HEK293 (cell line): ENCODE data around the gene DMD.

Source experiments
- CTCF ChIP-seq: fragments of 450-650 bp; formaldehyde crosslinking; IDR thresholded peaks from 2 replicates; pipeline ENCODE4 v1.5.1; 2016; ENCODE audit warnings: missing biosample characterization, missing genetic modification characterization
- MYNN ChIP-seq: fragments of 450-650 bp; formaldehyde crosslinking; IDR thresholded peaks from 2 replicates; pipeline ENCODE4 v1.5.1; 2016; ENCODE audit warnings: missing biosample characterization, missing genetic modification characterization, borderline replicate concordance
- YY1 ChIP-seq: fragments of 450-650 bp; formaldehyde crosslinking; IDR thresholded peaks from 2 replicates; pipeline ENCODE4 v1.5.1; 2018; ENCODE audit warnings: missing biosample characterization, missing genetic modification characterization
- ZNF184 ChIP-seq: fragments of 450-650 bp; IDR thresholded peaks from 2 replicates; pipeline ENCODE4 v1.5.1; 2018; ENCODE audit warnings: missing biosample characterization, mild to moderate bottlenecking, missing genetic modification characterization
- ZNF549 ChIP-seq: fragments of 450-650 bp; IDR thresholded peaks from 2 replicates; pipeline ENCODE4 v1.5.1; 2018; ENCODE audit warnings: missing biosample characterization, missing genetic modification characterization, mild to moderate bottlenecking, inconsistent platforms, moderate library complexity
- ZNF658 ChIP-seq: fragments of 450-650 bp; formaldehyde crosslinking; IDR thresholded peaks from 2 replicates; pipeline ENCODE4; 2016; ENCODE audit warnings: missing biosample characterization, missing genetic modification characterization

DNA sequence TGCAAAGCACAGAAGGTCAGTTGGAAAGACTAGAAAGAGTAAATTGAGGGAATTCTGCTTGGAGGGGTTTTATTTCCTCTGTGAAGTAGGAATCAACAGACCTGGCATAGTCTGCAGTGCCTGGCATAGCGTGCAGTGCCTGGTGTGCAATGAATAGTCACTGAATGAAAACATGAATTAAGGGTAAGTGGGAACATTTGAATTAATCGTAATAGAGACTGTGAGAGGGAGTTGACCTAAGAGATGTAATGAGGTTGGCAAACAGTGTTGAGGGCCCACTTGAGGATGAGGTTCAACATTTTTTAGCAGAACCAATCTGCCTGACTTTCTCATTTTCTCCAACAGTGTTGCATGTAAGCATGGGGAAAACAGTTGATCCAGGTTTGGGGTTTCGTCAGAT lies 1762.3 kb downstream of the DMD start:
- no peak for TF ChIP-seq MYNN (tag by site-specific recombination)
- no peak for TF ChIP-seq YY1 (tag by site-specific recombination)
- TF ChIP-seq CTCF (tag by site-specific recombination) = no peak
- no peak for TF ChIP-seq ZNF549 (tag by site-specific recombination)
- no peak for TF ChIP-seq ZNF184 (tag by site-specific recombination)
- no peak for TF ChIP-seq ZNF658 (tag by site-specific recombination)
